ENCODE measurements around the gene KCTD1. TPM values are rescaled to one million over a fixed set of nuclear protein-coding genes. Genes with fewer than 3 reads are reported as not detected.

KCTD1 gene
- polyA plus RNA-seq, 3 donors: 0.40 TPM; not detected in 2

GRCh38 chr18:26424428-26425147, 123.8 kb downstream of the KCTD1 start:
- no peak overlapping the region for H3K4me3 ChIP-seq (replicated peaks in 1 of 3; ENCODE audit: low read depth in 2 of 3, low read length in 3 of 3)
- no peaks in the 10 kb centered on the region for H3K9me3 Mint-ChIP-seq
- WGBS (ENCODE audit: insufficient coverage): 94% methylated on average over 2 of the region's 4 CpGs
- H3K9me3 ChIP-seq (replicated peaks in 1 of 2; ENCODE audit: control insufficient read depth in 1 of 2, insufficient read depth in 1 of 2, low read length in 2 of 2): no peaks in the 10 kb centered on the region
- no peak for TF ChIP-seq CTCF (IDR thresholded peaks at IDR 0.05)
- no peaks in the 10 kb centered on the region for H3K36me3 Mint-ChIP-seq
- H3K79me2 ChIP-seq (ENCODE audit: insufficient read depth, low read length): no peaks in the 10 kb centered on the region
- H3K4me1 ChIP-seq (ENCODE audit: control insufficient read depth in 1 of 2, insufficient read depth in 2 of 2, low read length in 2 of 2): no peaks in the 10 kb centered on the region
- no peak overlapping the region for H3K4me2 ChIP-seq (replicated peaks; ENCODE audit: extremely low read depth, low read length, poor library complexity, severe bottlenecking)
- intact Hi-C loops (cut with micrococcal nuclease): no loop called here
- no peaks in the 10 kb centered on the region for H3K36me3 ChIP-seq (replicated peaks in 1 of 2; ENCODE audit: control insufficient read depth in 1 of 2, insufficient read depth in 2 of 2, low read length in 2 of 2)
- peaks cover 0 to 5% (median 0%) of the 10 kb centered on the region in 3 donors for H3K27me3 Mint-ChIP-seq (ENCODE audit: low read depth in 3 of 3)
- no peaks in the 10 kb centered on the region for H3K4me1 Mint-ChIP-seq
- no peak overlapping the region for H3K4me3 Mint-ChIP-seq
- DNase-seq: no peak
- H4K20me1 ChIP-seq (ENCODE audit: insufficient read depth, low read length): no peaks in the 10 kb centered on the region
- H3K9ac ChIP-seq (ENCODE audit: insufficient read depth, low read length, poor library complexity, severe bottlenecking): no peak overlapping the region
- no peak overlapping the region for H3K27ac Mint-ChIP-seq
- H3K27me3 ChIP-seq (ENCODE audit: control insufficient read depth in 2 of 2, insufficient read depth in 2 of 2, low read length in 2 of 2): no peaks in the 10 kb centered on the region
- H2AFZ ChIP-seq (ENCODE audit: insufficient read depth, low read depth, low read length, poor library complexity, severe bottlenecking): no peak overlapping the region
- no peak overlapping the region for H3K27ac ChIP-seq (ENCODE audit: low read depth in 1 of 2, low read length in 2 of 2)

GRCh38 chr18:26422472-26423162, 125.7 kb downstream of the KCTD1 start:
- intact Hi-C loops (cut with micrococcal nuclease): no loop called here
- no peaks in the 10 kb centered on the region for H3K36me3 ChIP-seq (replicated peaks in 1 of 2; ENCODE audit: control insufficient read depth in 1 of 2, insufficient read depth in 2 of 2, low read length in 2 of 2)
- H3K79me2 ChIP-seq (ENCODE audit: insufficient read depth, low read length): no peaks in the 10 kb centered on the region
- no peaks in the 10 kb centered on the region for H3K4me1 ChIP-seq (ENCODE audit: control insufficient read depth in 1 of 2, insufficient read depth in 2 of 2, low read length in 2 of 2)
- Mint-ChIP-seq H3K36me3 (no peaks in the 10 kb centered on the region), H3K27ac (no peak overlapping the region), H3K9me3 (peaks cover 0 to 2% (median 0%) of the 10 kb centered on the region in 7 donors), H3K4me3 (peak overlapping the region in 1 of 2 donors; percentile 31), H3K4me1 (no peaks in the 10 kb centered on the region), H3K27me3 (ENCODE audit: low read depth in 3 of 3) (peaks cover 0 to 5% (median under 1%) of the 10 kb centered on the region in 3 donors)
- DNase-seq: no peak
- WGBS (ENCODE audit: insufficient coverage): 90% methylated on average over 1 of the region's 6 CpGs
- no peak for TF ChIP-seq CTCF (IDR thresholded peaks at IDR 0.05)
- H3K9ac ChIP-seq (ENCODE audit: insufficient read depth, low read length, poor library complexity, severe bottlenecking): no peak overlapping the region
- no peaks in the 10 kb centered on the region for H3K9me3 ChIP-seq (replicated peaks in 1 of 2; ENCODE audit: control insufficient read depth in 1 of 2, insufficient read depth in 1 of 2, low read length in 2 of 2)
- no peak overlapping the region for H3K4me3 ChIP-seq (replicated peaks in 1 of 3; ENCODE audit: low read depth in 2 of 3, low read length in 3 of 3)
- H3K27ac ChIP-seq (ENCODE audit: low read depth in 1 of 2, low read length in 2 of 2): no peak overlapping the region
- no peaks in the 10 kb centered on the region for H4K20me1 ChIP-seq (ENCODE audit: insufficient read depth, low read length)
- H2AFZ ChIP-seq (ENCODE audit: insufficient read depth, low read depth, low read length, poor library complexity, severe bottlenecking): no peak overlapping the region
- no peaks in the 10 kb centered on the region for H3K27me3 ChIP-seq (ENCODE audit: control insufficient read depth in 2 of 2, insufficient read depth in 2 of 2, low read length in 2 of 2)
- no peak overlapping the region for H3K4me2 ChIP-seq (replicated peaks; ENCODE audit: extremely low read depth, low read length, poor library complexity, severe bottlenecking)

Data from CD14-positive monocyte (primary cell).